ENCODE data around the gene GJD3. TPM values are rescaled to one million over a fixed set of nuclear protein-coding genes. Genes with fewer than 3 reads are reported as not detected.
"Not testable (repeated sequence)": the region's sequence is repeated elsewhere in the genome, so short reads cannot be mapped to it uniquely, and the experiment has no call there.

Gene GJD3, protein sequence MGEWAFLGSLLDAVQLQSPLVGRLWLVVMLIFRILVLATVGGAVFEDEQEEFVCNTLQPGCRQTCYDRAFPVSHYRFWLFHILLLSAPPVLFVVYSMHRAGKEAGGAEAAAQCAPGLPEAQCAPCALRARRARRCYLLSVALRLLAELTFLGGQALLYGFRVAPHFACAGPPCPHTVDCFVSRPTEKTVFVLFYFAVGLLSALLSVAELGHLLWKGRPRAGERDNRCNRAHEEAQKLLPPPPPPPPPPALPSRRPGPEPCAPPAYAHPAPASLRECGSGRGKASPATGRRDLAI
- 1 to 10 TPM in 1 of 2 donors, not detected in 1; 1.5 TPM for total RNA-seq

DNA sequence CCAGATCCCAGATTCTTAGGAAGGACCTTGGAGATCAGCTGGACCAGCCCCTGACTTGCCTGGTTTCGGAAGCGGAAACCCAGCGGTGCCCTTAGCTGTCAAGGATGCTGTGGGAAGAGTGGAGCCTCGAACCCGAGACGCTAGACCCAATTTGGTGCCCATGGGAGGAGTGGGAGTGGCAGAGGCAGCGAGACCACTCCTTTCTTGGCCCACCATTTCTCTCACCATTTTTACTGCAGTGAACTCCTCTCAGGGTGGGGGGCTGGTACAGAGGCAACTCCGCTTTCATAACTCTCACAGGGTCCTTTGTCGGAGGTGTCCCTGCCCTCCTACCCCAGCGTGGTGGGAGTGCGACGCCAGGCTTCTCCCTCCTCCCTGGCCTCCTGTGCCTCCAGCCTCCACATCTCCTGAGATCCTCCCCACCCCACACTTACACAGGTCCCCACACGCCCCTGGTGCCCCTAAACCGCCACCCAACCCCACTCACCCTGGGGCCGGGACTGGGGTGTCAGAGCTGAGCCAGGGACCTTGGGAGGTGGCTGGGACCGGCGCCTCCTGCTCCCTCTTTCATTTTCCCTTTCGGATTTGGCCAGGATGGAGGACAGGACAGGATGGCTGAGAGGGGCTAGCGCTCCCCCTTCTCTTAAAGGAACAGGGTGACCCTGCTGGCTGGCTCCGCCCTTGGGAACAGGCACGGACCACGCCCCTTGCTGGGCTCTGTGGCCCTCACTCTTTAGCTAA lies at the start of gene GJD3:
GJD3 (minus strand) TSS at position 617 of the 741 bp plus-strand sequence. CDS start 922 bp downstream, outside the sequence.
- no peak for ATAC-seq (ENCODE audit: insufficient number of reproducible peaks, low FRiP score, low read depth)
- H3K4me1 ChIP-seq (ENCODE audit: control insufficient read depth in 1 of 2, low read depth in 2 of 2), result peaks cover 0 to 12% of the 10 kb centered on the region in 2 donors
- no peaks in the 10 kb centered on the region for H3K27me3 ChIP-seq (replicated peaks; ENCODE audit: insufficient read depth)
- no peak within 1 kb of the TSS for H3K27ac ChIP-seq
- TF ChIP-seq, protein P1, sequence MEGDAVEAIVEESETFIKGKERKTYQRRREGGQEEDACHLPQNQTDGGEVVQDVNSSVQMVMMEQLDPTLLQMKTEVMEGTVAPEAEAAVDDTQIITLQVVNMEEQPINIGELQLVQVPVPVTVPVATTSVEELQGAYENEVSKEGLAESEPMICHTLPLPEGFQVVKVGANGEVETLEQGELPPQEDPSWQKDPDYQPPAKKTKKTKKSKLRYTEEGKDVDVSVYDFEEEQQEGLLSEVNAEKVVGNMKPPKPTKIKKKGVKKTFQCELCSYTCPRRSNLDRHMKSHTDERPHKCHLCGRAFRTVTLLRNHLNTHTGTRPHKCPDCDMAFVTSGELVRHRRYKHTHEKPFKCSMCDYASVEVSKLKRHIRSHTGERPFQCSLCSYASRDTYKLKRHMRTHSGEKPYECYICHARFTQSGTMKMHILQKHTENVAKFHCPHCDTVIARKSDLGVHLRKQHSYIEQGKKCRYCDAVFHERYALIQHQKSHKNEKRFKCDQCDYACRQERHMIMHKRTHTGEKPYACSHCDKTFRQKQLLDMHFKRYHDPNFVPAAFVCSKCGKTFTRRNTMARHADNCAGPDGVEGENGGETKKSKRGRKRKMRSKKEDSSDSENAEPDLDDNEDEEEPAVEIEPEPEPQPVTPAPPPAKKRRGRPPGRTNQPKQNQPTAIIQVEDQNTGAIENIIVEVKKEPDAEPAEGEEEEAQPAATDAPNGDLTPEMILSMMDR (IDR thresholded peaks at IDR 0.05), result no peak
- H3K36me3 ChIP-seq, result no peaks in the 10 kb centered on the region
- DNase-seq (ENCODE audit: low spot score), result no peak
- H3K9me3 ChIP-seq, result no peaks in the 10 kb centered on the region
- H3K4me3 ChIP-seq, result peak within 1 kb of the TSS; percentile 73

DNA sequence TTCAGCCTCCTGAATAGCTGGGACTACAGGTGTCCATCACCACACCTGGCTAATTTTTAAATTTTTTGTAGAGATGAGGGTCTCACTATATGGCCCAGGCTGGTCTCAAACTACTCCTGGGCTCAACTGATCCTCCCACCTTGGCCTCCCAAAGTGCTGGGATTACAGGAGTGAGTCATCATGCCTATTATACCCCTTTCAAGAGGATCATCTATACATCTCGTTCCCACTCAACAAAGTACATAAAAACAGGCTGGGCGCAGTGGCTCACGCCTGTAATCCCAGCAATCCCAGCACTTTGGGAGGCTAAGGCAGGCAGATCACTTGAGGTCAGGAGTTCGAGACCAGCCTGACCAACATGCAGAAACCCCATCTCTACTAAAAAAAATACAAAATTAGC lies 49.8 kb upstream of the GJD3 start:
- not testable (repeated sequence) for H3K4me3 ChIP-seq; H3K27ac ChIP-seq; H3K36me3 ChIP-seq; ATAC-seq (ENCODE audit: insufficient number of reproducible peaks, low FRiP score, low read depth); H3K9me3 ChIP-seq; H3K4me1 ChIP-seq (ENCODE audit: control insufficient read depth in 1 of 2, low read depth in 2 of 2); H3K27me3 ChIP-seq (replicated peaks; ENCODE audit: insufficient read depth); DNase-seq (ENCODE audit: low spot score)

DNA sequence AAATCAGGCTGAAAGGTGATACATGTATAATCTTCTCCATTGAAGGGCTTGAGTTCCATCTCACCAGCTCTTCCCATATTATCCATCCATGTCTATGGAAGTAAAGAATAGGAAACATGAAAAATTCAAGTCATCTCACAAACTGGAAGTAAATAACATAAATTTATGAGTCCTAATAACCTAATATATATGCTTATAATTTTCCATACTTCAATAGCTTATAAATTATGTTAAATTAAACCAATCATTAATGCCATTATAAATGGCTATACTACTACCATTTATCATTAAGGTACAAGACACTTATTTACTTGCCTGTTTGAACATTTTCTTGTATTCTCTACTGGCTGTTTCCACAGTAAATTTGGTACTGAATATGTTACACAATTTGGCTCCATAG lies 48.3 kb upstream of the GJD3 start:
- Histone ChIP-seq H3K9me3 (no peaks in the 10 kb centered on the region), H3K4me3 (no peak overlapping the region), H3K36me3 (no peaks in the 10 kb centered on the region), H3K4me1 (ENCODE audit: control insufficient read depth in 1 of 2, low read depth in 2 of 2) (peaks cover 0 to 7% of the 10 kb centered on the region in 2 donors), H3K27ac (no peak overlapping the region), H3K27me3 (replicated peaks; ENCODE audit: insufficient read depth) (no peaks in the 10 kb centered on the region)
- TF ChIP-seq, protein P1 (IDR thresholded peaks at IDR 0.05), result no peak
- ATAC-seq (ENCODE audit: insufficient number of reproducible peaks, low FRiP score, low read depth) (no peak), DNase-seq (ENCODE audit: low spot score) (no peak)

DNA sequence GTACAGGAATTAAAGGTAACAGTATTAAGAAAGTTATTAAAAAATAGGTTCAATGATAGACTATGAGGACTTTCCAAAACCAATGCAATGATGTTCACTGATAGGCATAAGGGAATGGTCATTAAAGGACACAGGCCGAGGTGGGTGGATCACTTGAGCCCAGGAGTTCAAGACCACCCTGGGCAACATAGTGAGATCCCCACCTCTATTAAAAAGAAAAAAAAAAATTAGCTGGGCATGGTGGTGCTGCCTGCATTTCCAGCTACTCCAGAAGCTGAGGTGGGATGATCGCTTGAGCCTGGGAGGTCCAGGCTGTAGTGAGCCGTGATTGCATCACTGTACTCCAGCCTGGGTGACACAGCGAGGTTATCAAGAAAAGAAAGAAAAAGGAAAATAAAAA lies 47.3 kb upstream of the GJD3 start:
- no peak for ATAC-seq (ENCODE audit: insufficient number of reproducible peaks, low FRiP score, low read depth)
- Histone ChIP-seq H3K27me3 (replicated peaks; ENCODE audit: insufficient read depth) (no peaks in the 10 kb centered on the region), H3K4me1 (ENCODE audit: control insufficient read depth in 1 of 2, low read depth in 2 of 2) (no peaks in the 10 kb centered on the region), H3K9me3 (no peaks in the 10 kb centered on the region), H3K27ac (no peak overlapping the region), H3K36me3 (no peaks in the 10 kb centered on the region), H3K4me3 (no peak overlapping the region)
- DNase-seq (ENCODE audit: low spot score), result no peak
- TF ChIP-seq, protein P1 (IDR thresholded peaks at IDR 0.05), result no peak

DNA sequence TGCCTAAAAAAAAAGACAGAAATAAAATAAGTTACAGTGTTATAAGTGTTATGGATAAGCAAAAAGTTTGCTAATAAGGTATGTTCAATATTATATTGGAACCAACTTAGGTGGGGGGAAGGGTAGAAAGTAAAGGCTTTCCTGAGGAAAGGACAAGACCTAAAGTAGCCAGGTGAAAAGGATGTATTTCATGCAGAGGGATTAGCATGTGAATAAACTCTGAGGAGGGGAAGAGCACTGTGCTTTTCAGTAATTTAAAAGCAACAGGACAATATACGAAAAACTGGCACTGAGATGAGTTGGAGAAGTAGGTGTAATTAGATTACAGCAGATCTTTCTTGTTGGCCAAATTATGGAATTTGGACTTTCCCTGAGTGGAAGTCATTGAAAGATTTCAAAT lies 45.5 kb upstream of the GJD3 start:
- Histone ChIP-seq H3K36me3 (no peaks in the 10 kb centered on the region), H3K27ac (no peak overlapping the region), H3K4me1 (ENCODE audit: control insufficient read depth in 1 of 2, low read depth in 2 of 2) (no peaks in the 10 kb centered on the region), H3K9me3 (no peaks in the 10 kb centered on the region), H3K4me3 (no peak overlapping the region), H3K27me3 (replicated peaks; ENCODE audit: insufficient read depth) (no peaks in the 10 kb centered on the region)
- no peak for DNase-seq (ENCODE audit: low spot score)
- TF ChIP-seq, protein P1 (IDR thresholded peaks at IDR 0.05), result no peak
- ATAC-seq (ENCODE audit: insufficient number of reproducible peaks, low FRiP score, low read depth), result no peak

DNA sequence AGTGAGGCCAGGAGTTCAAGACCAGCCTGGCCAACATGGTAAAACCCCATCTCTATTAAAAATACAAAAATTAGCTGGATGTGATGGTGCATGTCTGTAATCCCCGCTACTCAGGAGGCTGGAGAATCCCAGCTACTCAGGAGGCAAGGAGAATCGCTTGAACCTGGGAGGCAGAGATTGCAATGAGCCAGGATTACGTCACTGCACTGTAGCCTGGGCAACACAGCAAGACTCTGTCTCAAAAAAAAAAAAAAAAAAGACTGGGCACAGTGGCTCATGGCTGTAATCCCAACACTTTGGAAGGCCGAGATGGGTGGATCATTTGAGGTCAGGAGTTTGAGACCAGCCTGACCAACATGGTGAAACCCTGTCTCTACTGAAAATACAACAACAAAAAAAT lies 45.0 kb upstream of the GJD3 start:
- H3K27ac ChIP-seq; H3K9me3 ChIP-seq; DNase-seq (ENCODE audit: low spot score); H3K4me3 ChIP-seq; ATAC-seq (ENCODE audit: insufficient number of reproducible peaks, low FRiP score, low read depth); H3K4me1 ChIP-seq (ENCODE audit: control insufficient read depth in 1 of 2, low read depth in 2 of 2); H3K36me3 ChIP-seq; H3K27me3 ChIP-seq (replicated peaks; ENCODE audit: insufficient read depth): not testable (repeated sequence)
